Amniotic stem cell (primary cell): Measurements from ENCODE around the gene FGF23.

Experiments used
- DNase-seq: peaks from one replicate; lab custom pipeline; 2025; lab: John Stamatoyannopoulos, UW

The FGF23 gene

GRCh38 chr12:4383304-4383865 lies 3.9 kb upstream of the FGF23 start:
- DNase-seq: no peak

DNA sequence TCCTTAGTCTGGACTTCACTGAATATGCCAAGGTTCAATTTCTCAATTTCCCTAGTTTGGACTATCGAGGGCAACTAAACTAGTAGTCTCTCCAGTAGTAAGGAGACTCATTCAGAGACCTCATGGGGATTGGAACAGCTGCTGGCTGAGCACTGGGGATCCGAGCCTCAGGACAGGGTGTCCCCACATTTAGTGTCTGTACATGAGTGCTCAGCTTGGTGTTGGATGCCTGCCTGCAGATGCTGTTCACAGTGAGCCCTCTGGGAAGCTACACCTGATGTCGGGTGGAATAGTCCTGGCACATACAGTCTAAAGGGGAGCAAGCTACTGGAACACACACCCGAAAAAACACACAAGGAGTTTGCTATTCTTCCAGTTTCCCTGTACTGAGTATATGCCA lies 820 bp upstream of the FGF23 start:
- no peak for DNase-seq

- DNase-seq: no peak
These were observed 740 bp downstream of the FGF23 start for GRCh38 chr12:4378772-4379171.

- no peak for DNase-seq
These were observed 4.1 kb downstream of the FGF23 start for GRCh38 chr12:4375449-4375848.

DNA sequence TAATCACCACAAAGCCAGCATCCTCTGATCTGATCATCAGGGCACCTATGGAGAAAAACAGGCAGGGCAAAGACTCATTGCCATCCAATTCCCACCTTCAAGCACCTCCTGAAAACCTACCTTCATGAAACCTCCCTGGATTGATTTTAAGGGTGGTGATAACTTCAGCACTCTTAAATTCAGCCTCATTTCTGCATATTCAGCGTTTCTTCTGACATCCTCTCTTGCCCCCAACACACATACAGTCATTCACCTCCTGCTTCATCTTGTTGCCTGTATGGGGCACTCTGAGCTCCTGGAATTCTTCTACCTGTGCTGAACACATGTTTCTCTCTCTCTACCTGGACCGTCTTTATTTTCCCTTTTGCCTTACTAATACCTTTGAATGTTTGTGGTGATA lies 6.9 kb downstream of the FGF23 start:
- no peak for DNase-seq

GRCh38 chr12:4370265-4370664 lies 9.2 kb downstream of the FGF23 start:
- no peak for DNase-seq

GRCh38 chr12:4369548-4369947 lies 10.0 kb downstream of the FGF23 start:
- no peak for DNase-seq

DNA sequence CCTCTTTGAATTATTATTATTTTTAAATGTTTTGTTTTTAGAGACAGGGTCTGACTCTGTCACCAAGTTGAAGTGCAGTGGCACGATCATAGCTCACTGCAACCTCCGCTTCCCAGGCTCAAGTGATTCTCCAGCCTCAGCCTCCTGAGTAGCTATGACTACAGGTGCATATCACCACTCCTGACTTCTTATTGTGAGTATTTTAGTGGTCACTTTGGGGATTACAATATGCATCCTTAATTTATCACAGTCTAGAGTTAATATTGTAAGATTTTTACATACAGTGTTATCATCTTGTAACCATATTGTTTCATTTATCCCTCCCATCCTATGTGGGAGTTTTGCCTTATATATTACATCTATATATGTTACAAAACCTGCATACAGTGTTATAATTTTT lies 13.4 kb downstream of the FGF23 start:
- DNase-seq: no peak

DNA sequence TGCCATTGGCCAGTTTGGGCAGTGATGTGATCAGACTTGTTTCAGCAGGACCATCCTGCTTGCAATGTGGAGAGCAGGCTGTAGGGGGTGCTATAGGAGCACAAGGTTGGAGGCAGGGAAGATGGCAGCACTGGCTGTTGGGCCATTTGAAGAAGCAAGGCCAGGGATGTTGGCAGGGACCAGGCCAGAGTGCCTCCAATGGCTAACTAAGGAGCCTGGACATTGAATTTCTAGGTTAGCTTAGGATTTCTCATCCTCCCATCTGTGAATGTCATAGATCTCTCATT lies 23.5 kb downstream of the FGF23 start:
- DNase-seq: no peak

DNA sequence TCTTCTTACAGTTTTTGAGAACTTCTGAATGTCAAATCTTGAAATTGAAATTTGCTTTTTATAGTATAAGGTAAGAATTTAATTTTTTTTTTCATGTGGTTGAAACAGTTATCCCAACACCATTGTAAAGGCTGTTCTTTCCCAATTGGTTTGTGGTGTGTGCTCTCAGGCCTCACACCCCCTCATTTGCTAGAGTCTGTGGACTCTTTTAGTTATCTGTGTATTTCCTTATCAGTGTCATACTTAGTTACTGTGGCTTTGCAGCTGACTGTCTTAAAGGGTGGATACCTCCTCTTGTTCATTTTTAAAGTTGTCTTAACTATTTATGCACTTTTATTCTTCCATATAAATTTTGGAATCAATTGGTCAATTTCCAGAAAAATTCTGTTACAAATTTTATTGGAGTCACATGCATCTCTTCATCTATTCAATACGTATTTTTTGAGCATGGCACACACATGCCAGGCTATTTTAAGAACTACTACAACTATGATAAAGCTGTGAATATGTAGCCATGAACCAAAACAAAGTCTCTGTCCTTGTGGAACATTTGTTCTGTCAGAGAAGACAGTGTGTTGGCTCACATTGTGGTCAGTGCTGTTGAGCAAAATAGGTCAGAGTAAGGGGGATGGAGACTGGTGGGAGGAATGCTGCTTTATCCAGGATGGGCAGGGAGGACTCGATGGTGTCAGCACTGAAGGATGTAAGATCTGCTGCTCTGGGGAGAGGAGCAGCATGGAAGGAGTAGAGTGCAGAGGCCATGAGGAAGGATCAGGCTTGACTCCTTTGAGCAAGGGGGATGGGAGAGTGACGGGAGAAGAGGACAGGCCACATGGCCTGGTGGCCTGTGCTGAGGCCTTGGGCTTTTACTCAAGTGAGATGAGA lies 24.1 kb downstream of the FGF23 start:
- DNase-seq: no peak

GRCh38 chr12:4353785-4354208 lies 25.7 kb downstream of the FGF23 start:
- no peak for DNase-seq

DNA sequence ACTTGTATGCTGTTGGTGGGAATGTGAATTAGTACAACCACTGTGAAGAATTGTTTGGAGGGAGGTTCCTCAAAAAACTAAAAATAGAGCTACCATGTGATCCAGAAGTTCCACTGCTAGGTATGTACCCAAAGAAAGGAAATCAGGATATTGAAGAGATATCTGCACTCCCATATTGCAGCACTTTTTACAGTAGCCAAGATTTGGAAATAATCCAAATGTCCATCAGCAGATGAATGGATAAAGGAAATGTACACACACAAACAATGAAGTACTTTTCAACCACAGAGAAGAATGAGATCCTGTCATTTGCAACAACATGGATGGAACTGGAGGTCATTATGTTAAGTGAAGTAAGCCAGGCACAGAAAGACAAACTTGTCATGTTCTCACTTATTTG lies 32.6 kb downstream of the FGF23 start:
- DNase-seq: no peak

- DNase-seq: no peak
These were observed 47.7 kb downstream of the FGF23 start for GRCh38 chr12:4331842-4332241.

GRCh38 chr12:4331221-4331620 lies 48.3 kb downstream of the FGF23 start:
- DNase-seq: no peak

DNA sequence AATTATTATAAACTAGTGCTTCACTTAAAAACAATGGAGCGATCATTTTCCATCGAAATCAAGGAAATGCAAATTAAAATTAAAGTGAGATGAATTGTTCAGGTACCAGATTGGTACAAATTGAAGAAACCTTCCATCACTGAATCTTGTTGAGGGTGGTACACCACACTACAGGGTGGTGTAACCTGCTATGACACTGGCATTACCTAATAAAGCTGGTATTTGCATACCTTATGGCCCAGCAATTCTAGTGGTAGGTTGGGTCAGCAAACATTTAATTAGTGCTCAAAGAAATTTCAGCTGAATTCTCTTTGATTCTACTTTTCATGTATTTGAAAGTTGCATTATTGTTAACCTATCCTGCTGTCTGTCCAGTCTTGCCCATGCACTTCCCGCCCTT lies 49.3 kb downstream of the FGF23 start:
- no peak for DNase-seq

GRCh38 chr12:4327293-4327692 lies 52.2 kb downstream of the FGF23 start:
- DNase-seq: no peak

DNA sequence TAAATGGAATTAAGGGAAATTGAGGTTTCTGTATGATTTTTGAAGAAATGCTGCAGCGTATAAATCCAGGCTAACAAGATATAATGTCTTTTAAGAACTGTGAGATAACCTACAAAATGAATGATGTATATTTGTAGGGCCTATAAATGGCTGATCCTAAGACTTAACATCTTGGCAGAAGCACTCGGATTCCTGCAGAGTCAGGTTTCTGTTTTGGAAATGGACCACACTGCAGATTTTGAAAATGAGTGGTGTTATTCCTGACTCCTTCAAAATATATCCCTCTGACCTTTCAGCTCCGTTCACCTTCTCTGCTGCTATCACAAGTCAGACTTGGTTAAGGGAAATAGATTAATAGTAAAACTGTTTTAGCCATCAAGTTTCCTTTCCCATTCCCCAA lies 53.5 kb downstream of the FGF23 start:
- DNase-seq: no peak

DNA sequence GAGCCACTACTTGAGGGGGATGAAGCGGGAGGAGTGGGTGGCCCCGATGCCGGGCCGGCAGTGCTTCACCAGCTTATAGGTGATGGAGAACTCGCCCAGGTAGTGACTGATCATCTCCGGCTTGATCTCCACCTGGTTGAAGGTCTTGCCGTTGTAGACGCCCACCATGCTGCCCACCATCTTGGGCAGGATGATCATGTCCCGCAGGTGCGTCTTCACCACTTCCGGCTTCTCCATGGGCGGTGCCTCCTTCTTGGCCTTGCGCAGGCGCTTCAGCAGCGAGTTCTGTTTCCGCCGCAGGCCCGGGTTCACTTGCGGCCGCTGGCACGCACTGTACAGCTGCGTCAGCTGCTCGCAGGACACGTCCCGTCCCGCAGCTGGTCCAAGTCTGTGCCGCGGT lies 55.1 kb downstream of the FGF23 start:
- no peak for DNase-seq

DNA sequence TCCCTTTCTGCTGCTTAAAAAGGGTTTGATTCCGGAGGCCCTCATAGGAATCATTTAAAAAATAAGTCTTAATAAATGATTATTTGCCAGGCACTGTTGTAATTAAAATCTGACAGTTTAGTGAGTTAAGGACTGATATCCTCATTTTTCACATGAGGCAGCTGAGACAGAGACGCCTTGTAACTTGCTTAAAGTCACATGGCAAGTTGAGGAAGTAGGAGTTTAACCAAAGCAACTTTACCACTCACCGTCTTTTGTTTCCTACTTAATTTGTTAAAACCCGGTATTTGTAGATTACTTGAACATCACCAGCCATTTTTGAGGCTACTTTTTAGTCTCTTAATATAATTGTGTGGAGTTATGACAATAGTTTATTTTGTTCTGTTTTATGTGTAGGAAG lies 56.1 kb downstream of the FGF23 start:
- no peak for DNase-seq

- DNase-seq: no peak
These were observed 56.8 kb downstream of the FGF23 start for GRCh38 chr12:4322726-4323125.

DNA sequence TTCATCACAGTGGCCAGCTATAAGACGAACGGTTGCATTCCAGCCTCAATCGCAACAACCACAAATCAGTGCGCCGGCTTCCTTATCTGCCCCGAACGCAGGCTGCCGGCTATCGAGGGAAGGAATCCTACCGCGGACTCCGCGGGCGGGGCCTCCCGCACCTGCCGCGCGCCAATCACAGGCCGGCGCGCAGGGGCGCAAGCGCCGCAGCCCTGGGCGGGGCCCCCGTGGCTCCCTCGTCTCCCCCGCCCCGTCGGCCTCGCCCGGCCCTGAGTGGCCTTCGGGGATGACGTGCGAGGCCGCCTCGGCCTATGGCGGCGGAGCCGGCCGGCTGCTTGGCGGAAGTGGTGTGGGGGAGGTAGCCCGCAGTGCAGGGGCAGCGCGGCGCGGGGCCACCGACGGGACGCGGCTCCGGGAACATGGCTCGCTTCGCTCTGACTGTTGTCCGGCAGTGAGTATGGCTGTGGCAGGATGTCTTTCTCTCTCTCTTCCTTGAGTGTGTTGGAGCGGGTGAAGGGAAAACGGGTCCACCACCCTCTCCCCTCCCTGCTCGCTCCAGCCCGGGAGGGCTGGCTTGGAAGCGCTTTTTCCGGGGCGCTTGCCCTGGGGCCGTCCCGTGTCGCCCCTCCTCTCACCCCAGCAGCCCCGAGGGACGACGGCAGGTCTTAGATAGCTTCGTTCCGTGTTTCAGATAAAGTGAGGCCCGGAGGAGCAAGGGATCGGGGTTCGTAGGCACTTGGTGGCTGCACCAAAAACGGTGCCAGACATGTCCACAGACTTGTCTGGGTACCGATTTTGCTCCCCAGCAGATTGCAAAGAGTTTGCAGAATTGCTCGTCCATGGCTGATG lies 58.4 kb downstream of the FGF23 start, which contains the start of gene TIGAR:
Gene TIGAR, plus strand, starts transcription at position 361 of the 849 bp plus-strand sequence. Its CDS starts 59 bp downstream, at position 420.
- DNase-seq: peak; percentile 81

DNA sequence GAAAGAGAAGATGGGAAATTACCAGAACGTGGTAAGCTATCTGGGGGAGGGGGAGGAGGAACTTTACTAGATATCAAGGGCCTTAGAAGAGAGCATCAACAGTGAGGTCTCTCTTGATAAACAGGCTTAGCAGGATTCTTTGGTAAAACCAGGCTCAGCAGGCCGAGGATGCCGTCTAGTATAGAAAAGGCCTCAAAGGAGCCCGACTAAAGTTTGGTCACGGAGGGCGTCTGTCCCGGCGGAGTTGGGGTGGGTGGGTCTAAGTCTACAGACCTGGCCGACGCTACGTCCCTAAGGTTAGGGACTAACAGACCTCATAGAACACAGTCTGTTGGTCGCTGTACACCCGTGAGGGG lies 59.0 kb downstream of the FGF23 start:
- DNase-seq: no peak
